Measurements from ENCODE around the gene TUBA8.
"Not testable (repeated sequence)": the region's sequence is repeated elsewhere in the genome, so short reads cannot be mapped to it uniquely, and the experiment has no call there.

Gene TUBA8

GRCh38 chr22:18121954-18122554, 11.4 kb downstream of the TUBA8 start:
- H3K27me3 Mint-ChIP-seq (ENCODE audit: low read depth, poor library complexity), result peaks cover 9% of the 10 kb centered on the region
- H3K9me3 Mint-ChIP-seq, result no peaks in the 10 kb centered on the region
- H3K4me3 Mint-ChIP-seq, result no peak overlapping the region
- no peaks in the 10 kb centered on the region for H3K4me1 Mint-ChIP-seq
- H3K27ac Mint-ChIP-seq, result no peak overlapping the region
- no peak for DNase-seq
- no peak for TF ChIP-seq CTCF (IDR thresholded peaks at IDR 0.05)
- H3K36me3 Mint-ChIP-seq (ENCODE audit: low read depth), result peaks cover 14% of the 10 kb centered on the region

GRCh38 chr22:18123476-18124025, 12.9 kb downstream of the TUBA8 start:
- DNase-seq; H3K27ac Mint-ChIP-seq; H3K27me3 Mint-ChIP-seq (ENCODE audit: low read depth, poor library complexity); H3K4me3 Mint-ChIP-seq; H3K9me3 Mint-ChIP-seq; H3K4me1 Mint-ChIP-seq: not testable (repeated sequence)
- peaks cover 14% of the 10 kb centered on the region for H3K36me3 Mint-ChIP-seq (ENCODE audit: low read depth)

- H3K4me3 Mint-ChIP-seq, result no peak overlapping the region
- H3K9me3 Mint-ChIP-seq, result no peaks in the 10 kb centered on the region
- peaks cover 14% of the 10 kb centered on the region for H3K36me3 Mint-ChIP-seq (ENCODE audit: low read depth)
- peaks cover 6% of the 10 kb centered on the region for H3K27me3 Mint-ChIP-seq (ENCODE audit: low read depth, poor library complexity)
- DNase-seq, result no peak
- H3K4me1 Mint-ChIP-seq, result no peaks in the 10 kb centered on the region
- H3K27ac Mint-ChIP-seq, result no peak overlapping the region
- TF ChIP-seq CTCF (IDR thresholded peaks at IDR 0.05), result no peak
Measured at GRCh38 chr22:18126606-18127005, 16.0 kb downstream of the TUBA8 start.

- Mint-ChIP-seq H3K4me1 (no peaks in the 10 kb centered on the region), H3K27me3 (ENCODE audit: low read depth, poor library complexity) (peaks cover 9% of the 10 kb centered on the region), H3K4me3 (no peak overlapping the region), H3K9me3 (no peaks in the 10 kb centered on the region), H3K27ac (no peak overlapping the region), H3K36me3 (ENCODE audit: low read depth) (peaks cover 14% of the 10 kb centered on the region)
- no peak for TF ChIP-seq CTCF (IDR thresholded peaks at IDR 0.05)
- DNase-seq, result no peak
Measured at GRCh38 chr22:18130018-18130417, 19.4 kb downstream of the TUBA8 start.

GRCh38 chr22:18130699-18131429, 20.3 kb downstream of the TUBA8 start:
- H3K9me3 Mint-ChIP-seq, result no peaks in the 10 kb centered on the region
- no peak for TF ChIP-seq CTCF (IDR thresholded peaks at IDR 0.05)
- no peak overlapping the region for H3K4me3 Mint-ChIP-seq
- no peaks in the 10 kb centered on the region for H3K4me1 Mint-ChIP-seq
- H3K27me3 Mint-ChIP-seq (ENCODE audit: low read depth, poor library complexity), result peaks cover 9% of the 10 kb centered on the region
- DNase-seq, result no peak
- H3K36me3 Mint-ChIP-seq (ENCODE audit: low read depth), result peaks cover 12% of the 10 kb centered on the region
- no peak overlapping the region for H3K27ac Mint-ChIP-seq

GRCh38 chr22:18133452-18133851, 22.8 kb downstream of the TUBA8 start:
- TF ChIP-seq CTCF (IDR thresholded peaks at IDR 0.05), result no peak
- no peak for DNase-seq
- Mint-ChIP-seq H3K27me3 (ENCODE audit: low read depth, poor library complexity) (peaks cover 6% of the 10 kb centered on the region), H3K4me1 (no peaks in the 10 kb centered on the region), H3K4me3 (no peak overlapping the region), H3K9me3 (peaks cover 5% of the 10 kb centered on the region), H3K27ac (no peak overlapping the region), H3K36me3 (ENCODE audit: low read depth) (peaks cover 7% of the 10 kb centered on the region)

All from nephron progenitor cell (in vitro differentiated cells).